ENCODE results near the gene KHDRBS1. TPM values are rescaled to one million over a fixed set of nuclear protein-coding genes. Genes with fewer than 3 reads are reported as not detected.

The KHDRBS1 gene
- polyA plus RNA-seq, 1 of the 3 experiments (the other 2 are of a cell fraction), result 52.8 TPM

DNA sequence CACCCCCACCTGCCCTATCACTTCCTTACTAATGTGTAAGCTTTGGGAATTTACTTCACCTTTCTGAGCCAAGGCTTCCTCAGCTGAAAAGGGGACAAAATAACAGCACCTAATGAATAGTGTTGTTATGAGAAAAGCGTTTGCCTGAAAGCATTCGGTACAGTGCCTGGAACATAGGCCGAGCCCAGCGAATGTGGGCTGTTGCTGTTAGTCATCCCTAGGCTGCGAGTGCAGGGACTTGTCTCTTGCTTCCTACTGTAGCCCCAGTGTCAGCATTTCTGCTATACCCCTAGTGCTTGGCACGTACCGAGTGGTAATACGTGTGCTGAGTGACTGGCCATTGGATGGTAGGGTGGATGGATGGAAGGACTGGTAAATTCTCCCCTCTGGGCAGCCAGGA lies 77.5 kb downstream of the KHDRBS1 start:
- H3K4me2 ChIP-seq, result no peak overlapping the region
- H3F3A ChIP-seq (replicated peaks; ENCODE audit: insufficient read depth), result no peaks in the 10 kb centered on the region
- no peak overlapping the region for H3K27ac ChIP-seq (ENCODE audit: low read depth in 2 of 2, low read length in 1 of 2)
- H2AFZ ChIP-seq (ENCODE audit: low read depth), result no peak overlapping the region
- ChIA-PET POLR2A (interaction anchor here (2.5 kb wide), 1 partner anchor 19 kb away, joined by 7 read pairs; the partner anchor contains the start of gene TMEM39B), CTCF (interaction anchor here (0.6 to 1.2 kb wide), 3 partner anchors 16 to 1365 kb away, joined by 3 to 4 read pairs (median 4); no protein-coding TSS in a partner anchor)
- H3K79me2 ChIP-seq (ENCODE audit: insufficient read depth), result peaks cover 7% of the 10 kb centered on the region; the same call in 1 of the 2 replicates
- no peak overlapping the region for H3K4me3 ChIP-seq (ENCODE audit: low read depth in 2 of 2, low read length in 1 of 2)
- peaks cover 32 to 38% of the 10 kb centered on the region in 2 experiments for H3K36me3 ChIP-seq (replicated peaks in 1 of 2; ENCODE audit: control insufficient read depth in 1 of 2, insufficient read depth in 2 of 2, low read length in 1 of 2)
- H4K20me1 ChIP-seq (ENCODE audit: insufficient read depth), result no peaks in the 10 kb centered on the region
- no peaks in the 10 kb centered on the region for H3K4me1 ChIP-seq (ENCODE audit: control insufficient read depth in 1 of 2, insufficient read depth in 2 of 2, low read depth in 1 of 2, low read length in 1 of 2)
- DNase-seq, result no peak
- TF ChIP-seq, protein P1, sequence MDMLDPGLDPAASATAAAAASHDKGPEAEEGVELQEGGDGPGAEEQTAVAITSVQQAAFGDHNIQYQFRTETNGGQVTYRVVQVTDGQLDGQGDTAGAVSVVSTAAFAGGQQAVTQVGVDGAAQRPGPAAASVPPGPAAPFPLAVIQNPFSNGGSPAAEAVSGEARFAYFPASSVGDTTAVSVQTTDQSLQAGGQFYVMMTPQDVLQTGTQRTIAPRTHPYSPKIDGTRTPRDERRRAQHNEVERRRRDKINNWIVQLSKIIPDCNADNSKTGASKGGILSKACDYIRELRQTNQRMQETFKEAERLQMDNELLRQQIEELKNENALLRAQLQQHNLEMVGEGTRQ (IDR thresholded peaks at IDR 0.05; ENCODE audit: borderline replicate concordance, low read depth, low read length), result no peak
- no peak for TF ChIP-seq RFX5 (IDR thresholded peaks at IDR 0.05; ENCODE audit: low read length)
- TF ChIP-seq RCOR1 (IDR thresholded peaks at IDR 0.05; ENCODE audit: low read length), result no peak
- TF ChIP-seq MEF2A (IDR thresholded peaks at IDR 0.05; ENCODE audit: borderline replicate concordance, low read depth), result no peak
- TF ChIP-seq CHD2 (IDR thresholded peaks at IDR 0.05; ENCODE audit: low read length, partially characterized antibody), result no peak
- no peak for TF ChIP-seq TEAD4 (IDR thresholded peaks at IDR 0.05; ENCODE audit: borderline replicate concordance, insufficient read depth)
- TF ChIP-seq YY1 (IDR thresholded peaks at IDR 0.05; ENCODE audit: low read depth), result no peak
- no peak for TF ChIP-seq EZH2phosphoT487 (IDR thresholded peaks at IDR 0.05; ENCODE audit: borderline replicate concordance, low read depth)
- TF ChIP-seq ELF1 (IDR thresholded peaks at IDR 0.05), result no peak
- TF ChIP-seq FOXM1 (IDR thresholded peaks at IDR 0.05; ENCODE audit: low read depth), result no peak
- TF ChIP-seq, protein P2, sequence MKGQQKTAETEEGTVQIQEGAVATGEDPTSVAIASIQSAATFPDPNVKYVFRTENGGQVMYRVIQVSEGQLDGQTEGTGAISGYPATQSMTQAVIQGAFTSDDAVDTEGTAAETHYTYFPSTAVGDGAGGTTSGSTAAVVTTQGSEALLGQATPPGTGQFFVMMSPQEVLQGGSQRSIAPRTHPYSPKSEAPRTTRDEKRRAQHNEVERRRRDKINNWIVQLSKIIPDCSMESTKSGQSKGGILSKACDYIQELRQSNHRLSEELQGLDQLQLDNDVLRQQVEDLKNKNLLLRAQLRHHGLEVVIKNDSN (IDR thresholded peaks at IDR 0.05; ENCODE audit: borderline replicate concordance, low read depth), result no peak
- TF ChIP-seq GATA2 (CRISPR knock-in tag; IDR thresholded peaks at IDR 0.05), result no peak
- TF ChIP-seq, protein P3, sequence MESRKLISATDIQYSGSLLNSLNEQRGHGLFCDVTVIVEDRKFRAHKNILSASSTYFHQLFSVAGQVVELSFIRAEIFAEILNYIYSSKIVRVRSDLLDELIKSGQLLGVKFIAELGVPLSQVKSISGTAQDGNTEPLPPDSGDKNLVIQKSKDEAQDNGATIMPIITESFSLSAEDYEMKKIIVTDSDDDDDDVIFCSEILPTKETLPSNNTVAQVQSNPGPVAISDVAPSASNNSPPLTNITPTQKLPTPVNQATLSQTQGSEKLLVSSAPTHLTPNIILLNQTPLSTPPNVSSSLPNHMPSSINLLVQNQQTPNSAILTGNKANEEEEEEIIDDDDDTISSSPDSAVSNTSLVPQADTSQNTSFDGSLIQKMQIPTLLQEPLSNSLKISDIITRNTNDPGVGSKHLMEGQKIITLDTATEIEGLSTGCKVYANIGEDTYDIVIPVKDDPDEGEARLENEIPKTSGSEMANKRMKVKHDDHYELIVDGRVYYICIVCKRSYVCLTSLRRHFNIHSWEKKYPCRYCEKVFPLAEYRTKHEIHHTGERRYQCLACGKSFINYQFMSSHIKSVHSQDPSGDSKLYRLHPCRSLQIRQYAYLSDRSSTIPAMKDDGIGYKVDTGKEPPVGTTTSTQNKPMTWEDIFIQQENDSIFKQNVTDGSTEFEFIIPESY (IDR thresholded peaks at IDR 0.05; ENCODE audit: borderline replicate concordance, low read depth), result no peak
- TF ChIP-seq, protein P4, sequence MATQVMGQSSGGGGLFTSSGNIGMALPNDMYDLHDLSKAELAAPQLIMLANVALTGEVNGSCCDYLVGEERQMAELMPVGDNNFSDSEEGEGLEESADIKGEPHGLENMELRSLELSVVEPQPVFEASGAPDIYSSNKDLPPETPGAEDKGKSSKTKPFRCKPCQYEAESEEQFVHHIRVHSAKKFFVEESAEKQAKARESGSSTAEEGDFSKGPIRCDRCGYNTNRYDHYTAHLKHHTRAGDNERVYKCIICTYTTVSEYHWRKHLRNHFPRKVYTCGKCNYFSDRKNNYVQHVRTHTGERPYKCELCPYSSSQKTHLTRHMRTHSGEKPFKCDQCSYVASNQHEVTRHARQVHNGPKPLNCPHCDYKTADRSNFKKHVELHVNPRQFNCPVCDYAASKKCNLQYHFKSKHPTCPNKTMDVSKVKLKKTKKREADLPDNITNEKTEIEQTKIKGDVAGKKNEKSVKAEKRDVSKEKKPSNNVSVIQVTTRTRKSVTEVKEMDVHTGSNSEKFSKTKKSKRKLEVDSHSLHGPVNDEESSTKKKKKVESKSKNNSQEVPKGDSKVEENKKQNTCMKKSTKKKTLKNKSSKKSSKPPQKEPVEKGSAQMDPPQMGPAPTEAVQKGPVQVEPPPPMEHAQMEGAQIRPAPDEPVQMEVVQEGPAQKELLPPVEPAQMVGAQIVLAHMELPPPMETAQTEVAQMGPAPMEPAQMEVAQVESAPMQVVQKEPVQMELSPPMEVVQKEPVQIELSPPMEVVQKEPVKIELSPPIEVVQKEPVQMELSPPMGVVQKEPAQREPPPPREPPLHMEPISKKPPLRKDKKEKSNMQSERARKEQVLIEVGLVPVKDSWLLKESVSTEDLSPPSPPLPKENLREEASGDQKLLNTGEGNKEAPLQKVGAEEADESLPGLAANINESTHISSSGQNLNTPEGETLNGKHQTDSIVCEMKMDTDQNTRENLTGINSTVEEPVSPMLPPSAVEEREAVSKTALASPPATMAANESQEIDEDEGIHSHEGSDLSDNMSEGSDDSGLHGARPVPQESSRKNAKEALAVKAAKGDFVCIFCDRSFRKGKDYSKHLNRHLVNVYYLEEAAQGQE (IDR thresholded peaks at IDR 0.05; ENCODE audit: low read depth, low read length), result no peak
- H3K9ac ChIP-seq, result no peak overlapping the region
- 99% methylated on average over 8 of the region's 8 CpGs for WGBS (ENCODE audit: low lambda C conversion rate)
- no peaks in the 10 kb centered on the region for H3K9me2 ChIP-seq
- H3K9me3 ChIP-seq, result no peaks in the 10 kb centered on the region
- no peaks in the 10 kb centered on the region for H3K27me3 ChIP-seq (ENCODE audit: insufficient read depth)
